Naive thymus-derived CD4-positive, alpha-beta T cell (primary cell): ENCODE data around the gene SLC25A22. TPM values are rescaled to one million over a fixed set of nuclear protein-coding genes. Genes with fewer than 3 reads are reported as not detected.

Experiments
- ATAC-seq: fragments of 150-1000 bp; cut with Tn5 transposase; 2 replicates; pipeline ENCODE4 v1.10.0; 2021; ENCODE audit warnings: mild to moderate bottlenecking, moderate library complexity
- CTCF ChIA-PET: fragments of 350-600 bp; sonication (Branson Sonifier 250); formaldehyde crosslinking; loops from one replicate; lab custom pipeline; 2021; ENCODE audit warnings: antibody characterized with exemption; lab: Charles Lee
- POLR2A ChIA-PET: fragments of 350-600 bp; sonication (Branson Sonifier 250); formaldehyde crosslinking; loops from one replicate; lab custom pipeline; 2021; ENCODE audit warnings: antibody characterized with exemption, inconsistent platforms; lab: Charles Lee
- DNase-seq, 9 donors: peaks; one replicate each; pipeline versions ENCODE4 v3.0.0 to v3.0.0-alpha.2; 2020 to 2022; ENCODE audit warnings: mixed read lengths in 1 of 9
- H3K27ac ChIP-seq: one replicate; pipeline ENCODE4 v1.7.0; 2013; ENCODE audit warnings: mild to moderate bottlenecking, low read depth, low read length, moderate library complexity
- H3K27me3 ChIP-seq, 2 donors: one replicate each; pipeline ENCODE4 v1.7.0; 2013; ENCODE audit warnings: low read length in 2 of 2, mild to moderate bottlenecking in 2 of 2, moderate library complexity in 2 of 2; ENCODE audit not compliant: control insufficient read depth in 2 of 2, insufficient read depth in 2 of 2
- H3K36me3 ChIP-seq, 3 experiments: 1 replicate in 2 of 3; 2 replicates in 1 of 3; pipeline ENCODE4 v1.7.0; 2013; ENCODE audit warnings: low read length in 3 of 3, mild to moderate bottlenecking in 3 of 3, moderate library complexity in 1 of 3; ENCODE audit not compliant: insufficient read depth in 3 of 3, control insufficient read depth in 2 of 3
- H3K4me1 ChIP-seq, 2 donors: one replicate each; pipeline ENCODE4 v1.7.0; 2013; ENCODE audit warnings: low read length in 2 of 2, mild to moderate bottlenecking in 2 of 2, moderate library complexity in 1 of 2; ENCODE audit not compliant: control insufficient read depth in 2 of 2, insufficient read depth in 2 of 2
- H3K4me3 ChIP-seq: 2 replicates; pipeline ENCODE4 v1.7.0; 2013; ENCODE audit warnings: mild to moderate bottlenecking, low read length
- H3K9me3 ChIP-seq, 3 experiments: 1 replicate in 2 of 3; 2 replicates in 1 of 3; pipeline ENCODE4 v1.7.0; 2013; ENCODE audit warnings: low read length in 3 of 3; ENCODE audit not compliant: control insufficient read depth in 2 of 3
- H3K27ac Mint-ChIP-seq, 9 donors: one replicate each; pipeline ENCODE4 v1.8.0; 2020 to 2022; ENCODE audit warnings: mixed read lengths in 9 of 9, mild to moderate bottlenecking in 8 of 9, moderate library complexity in 5 of 9, inconsistent platforms in 2 of 9
- H3K27me3 Mint-ChIP-seq, 5 donors: one replicate each; pipeline ENCODE4 v1.8.0; 2021 to 2022; ENCODE audit warnings: mixed read lengths in 5 of 5, mild to moderate bottlenecking in 1 of 5
- H3K36me3 Mint-ChIP-seq, 5 donors: one replicate each; pipeline ENCODE4 v1.8.0; 2020 to 2022; ENCODE audit warnings: mixed read lengths in 5 of 5, mild to moderate bottlenecking in 3 of 5, inconsistent platforms in 1 of 5
- H3K4me1 Mint-ChIP-seq, 7 donors: one replicate each; pipeline ENCODE4 v1.8.0; 2020 to 2022; ENCODE audit warnings: mixed read lengths in 7 of 7, mild to moderate bottlenecking in 3 of 7, inconsistent platforms in 1 of 7
- H3K4me3 Mint-ChIP-seq, 10 donors: one replicate each; pipeline ENCODE4 v1.8.0; 2020 to 2022; ENCODE audit warnings: mild to moderate bottlenecking in 10 of 10, mixed read lengths in 10 of 10, moderate library complexity in 6 of 10, inconsistent platforms in 2 of 10
- H3K9me3 Mint-ChIP-seq, 11 donors: one replicate each; pipeline ENCODE4 v1.8.0; 2020 to 2022; ENCODE audit warnings: mixed read lengths in 11 of 11, mild to moderate bottlenecking in 4 of 11, inconsistent platforms in 1 of 11, moderate library complexity in 1 of 11
- intact Hi-C, 2 donors: fragments of 100-400 bp; cut with micrococcal nuclease; formaldehyde crosslinking; loops; one replicate each; pipeline ENCODE4 v1.15.1; 2023
- polyA plus RNA-seq, 2 donors: library from polyadenylated mRNA; unstranded; fragments of 300-500 nt; fragmentation: Illumina TruSeq; gene quantifications; one replicate each; pipeline ENCODE4 v1.2.3, GENCODE V29; 2021
- total RNA-seq, 6 experiments: library from RNA in 5 of 6; stranded (reverse) in 5 of 6; gene quantifications; 1 replicate in 5 of 6; 2 replicates in 1 of 6; pipeline ENCODE4 v1.2.3 and lab custom pipeline; 2021 to 2026

Gene SLC25A22
- total and polyA plus RNA-seq, 7 experiments from 2014 or later, result 6.4 to 58.4 (median 18.9) TPM

DNA sequence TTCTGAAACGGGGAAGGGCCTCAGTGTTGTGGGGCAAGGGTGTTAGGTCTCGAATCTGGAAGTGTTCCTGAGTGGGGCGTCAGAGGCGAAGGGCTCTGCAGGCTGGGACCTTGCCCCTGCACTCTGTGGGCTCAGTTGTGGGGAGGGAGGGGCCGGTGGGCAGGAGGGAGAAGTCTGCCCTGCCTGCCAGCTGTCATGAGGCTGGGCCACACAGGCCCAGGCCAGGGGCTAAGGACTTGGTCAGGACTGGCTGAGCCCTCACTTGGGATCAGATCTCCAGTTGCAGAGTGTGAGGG, 29.8 kb upstream of the SLC25A22 start, which contains the start of gene CRACR2B:
CRACR2B (plus strand) TSS at position 23 of the 296 bp plus-strand sequence. CDS start 689 bp downstream, outside the sequence.
- intact Hi-C loops, result loop anchor here in 1 of 2 donors (2.0 kb wide), 1 partner anchor 15 kb away; the partner anchor contains the start of genes POLR2L and TSPAN4
- Histone ChIP-seq H3K36me3 (peaks cover 0 to 24% (median 0%) of the 10 kb centered on the region in 3 experiments), H3K9me3 (no peaks in the 10 kb centered on the region), H3K27ac (no peak within 1 kb of the TSS), H3K4me3 (peak within 1 kb of the TSS; percentile 37), H3K27me3 (peaks cover 0 to 11% of the 10 kb centered on the region in 2 donors), H3K4me1 (peaks cover 16 to 47% of the 10 kb centered on the region in 2 donors)
- no peak for DNase-seq
- no peak for ATAC-seq
- Mint-ChIP-seq H3K27ac (no peak within 1 kb of the TSS), H3K36me3 (peaks cover 0 to 9% (median 3%) of the 10 kb centered on the region in 5 donors), H3K9me3 (peaks cover 0 to 3% (median 0%) of the 10 kb centered on the region in 11 donors), H3K4me1 (peaks cover 0 to 29% (median 25%) of the 10 kb centered on the region in 7 donors), H3K27me3 (peaks cover 14 to 45% (median 20%) of the 10 kb centered on the region in 5 donors), H3K4me3 (peak within 1 kb of the TSS; percentile 64 to 83 (median 76))
- POLR2A ChIA-PET, result interaction anchor here (0.7 to 7.8 kb wide), 4 partner anchors 9 to 51 kb away, joined by 3 to 79 read pairs (median 20); partner anchors contain the start of genes PNPLA2, POLR2L and TSPAN4
- CTCF ChIA-PET, result no interaction called here

DNA sequence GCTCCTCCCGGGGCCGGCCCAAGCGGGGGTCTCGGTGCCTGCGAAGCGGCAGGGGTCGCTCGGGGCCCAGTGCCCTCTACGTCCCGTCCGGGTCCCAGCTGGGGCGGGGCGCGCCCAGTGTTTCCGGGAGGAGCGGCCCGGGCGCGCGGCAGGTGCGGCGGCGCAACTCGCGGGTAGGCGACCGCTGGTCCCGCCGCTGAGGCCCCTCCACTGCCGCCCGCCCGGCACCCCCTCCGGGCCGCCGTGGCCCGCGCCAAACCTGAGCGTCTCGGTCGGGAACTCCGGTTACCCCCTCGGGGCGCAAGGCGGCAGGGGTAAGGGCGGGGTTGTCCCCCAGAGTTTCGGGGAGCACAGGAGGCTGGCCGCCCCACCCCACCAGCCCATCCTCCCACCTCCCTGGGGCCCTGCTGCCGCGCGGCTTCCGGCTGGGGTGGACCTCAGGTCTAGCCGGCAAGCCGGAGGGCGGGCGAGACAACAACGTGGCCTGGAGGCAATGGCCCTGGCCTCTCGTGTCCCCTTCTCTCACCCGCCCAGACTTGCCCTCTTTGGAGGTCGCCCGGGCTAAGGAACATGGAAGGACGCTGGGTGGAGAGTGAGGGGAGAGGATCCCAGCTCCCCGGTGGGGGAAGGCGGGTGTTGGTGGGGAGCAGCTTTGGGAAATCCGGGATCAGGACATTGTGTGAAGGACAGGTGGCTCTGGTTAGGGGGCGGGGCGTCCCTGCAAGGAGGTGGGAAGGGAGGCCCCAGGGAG, 29.2 kb upstream of the SLC25A22 start:
- H3K27ac Mint-ChIP-seq, result no peak overlapping the region
- peak overlapping the region; percentile 4 to 83 (median 72) for H3K4me3 Mint-ChIP-seq
- H3K9me3 ChIP-seq, result no peaks in the 10 kb centered on the region
- H3K27ac ChIP-seq, result no peak overlapping the region
- peak; percentile 10 for ATAC-seq
- intact Hi-C loops, result loop anchor here in 1 of 2 donors (2.0 kb wide), 1 partner anchor 15 kb away; the partner anchor contains the start of genes POLR2L and TSPAN4
- peak overlapping the region; percentile 37 for H3K4me3 ChIP-seq
- H3K9me3 Mint-ChIP-seq, result peaks cover 0 to 3% (median 0%) of the 10 kb centered on the region in 11 donors
- POLR2A ChIA-PET, result interaction anchor here (0.7 to 7.8 kb wide), 3 partner anchors 9 to 51 kb away, joined by 3 to 79 read pairs (median 32); partner anchors contain the start of genes PNPLA2, POLR2L and TSPAN4
- H3K36me3 ChIP-seq, result peaks cover 0 to 29% (median 0%) of the 10 kb centered on the region in 3 experiments
- peaks cover 0 to 11% of the 10 kb centered on the region in 2 donors for H3K27me3 ChIP-seq
- peaks cover 0 to 31% (median 29%) of the 10 kb centered on the region in 7 donors for H3K4me1 Mint-ChIP-seq
- CTCF ChIA-PET, result no interaction called here
- DNase-seq, result peak in 1 of 9 donors; percentile 55
- peaks cover 14 to 45% of the 10 kb centered on the region in 2 donors for H3K4me1 ChIP-seq
- peaks cover 14 to 44% (median 20%) of the 10 kb centered on the region in 5 donors for H3K27me3 Mint-ChIP-seq
- H3K36me3 Mint-ChIP-seq, result peaks cover 0 to 9% (median 3%) of the 10 kb centered on the region in 5 donors

DNA sequence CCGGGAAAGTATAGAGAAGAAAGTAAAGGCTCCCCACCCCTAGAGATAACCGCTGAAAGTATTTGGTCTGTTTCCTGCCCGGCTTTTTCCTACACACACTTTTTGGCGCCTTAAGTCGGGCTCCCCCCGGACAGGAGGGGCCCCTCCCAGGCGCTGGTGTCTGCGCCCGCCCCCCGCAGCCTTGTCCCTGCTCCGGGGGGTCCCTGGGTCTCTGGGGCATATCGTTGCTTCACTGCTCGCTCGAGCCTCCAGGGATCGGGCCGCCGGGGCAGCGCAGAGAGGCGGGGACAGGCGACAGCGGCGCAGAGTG, 28.7 kb upstream of the SLC25A22 start:
- DNase-seq (no peak), ATAC-seq (peak; percentile 10)
- H3K27ac ChIP-seq, result no peak overlapping the region
- Mint-ChIP-seq H3K27me3 (peaks cover 14 to 41% (median 19%) of the 10 kb centered on the region in 5 donors), H3K4me3 (peak overlapping the region; percentile 64 to 77 (median 70)), H3K9me3 (peaks cover 0 to 3% (median 0%) of the 10 kb centered on the region in 11 donors), H3K4me1 (peaks cover 0 to 35% (median 30%) of the 10 kb centered on the region in 7 donors), H3K27ac (peak overlapping the region in 2 of 9 donors; percentile 21 to 52), H3K36me3 (peaks cover 0 to 9% (median 3%) of the 10 kb centered on the region in 5 donors)
- peaks cover 0 to 34% (median 0%) of the 10 kb centered on the region in 3 experiments for H3K36me3 ChIP-seq
- ChIA-PET POLR2A (interaction anchor here (6.7 to 7.8 kb wide), 2 partner anchors 8 to 16 kb away, joined by 32 to 79 read pairs; partner anchors contain the start of genes PNPLA2, POLR2L and TSPAN4), CTCF (no interaction called here)
- H3K4me3 ChIP-seq, result peak overlapping the region; percentile 37
- no peaks in the 10 kb centered on the region for H3K9me3 ChIP-seq
- peaks cover 13 to 41% of the 10 kb centered on the region in 2 donors for H3K4me1 ChIP-seq
- intact Hi-C loops, result loop anchor here in 1 of 2 donors (2.0 kb wide), 1 partner anchor 16 kb away; the partner anchor contains the start of genes POLR2L and TSPAN4
- H3K27me3 ChIP-seq, result peaks cover 0 to 11% of the 10 kb centered on the region in 2 donors

DNA sequence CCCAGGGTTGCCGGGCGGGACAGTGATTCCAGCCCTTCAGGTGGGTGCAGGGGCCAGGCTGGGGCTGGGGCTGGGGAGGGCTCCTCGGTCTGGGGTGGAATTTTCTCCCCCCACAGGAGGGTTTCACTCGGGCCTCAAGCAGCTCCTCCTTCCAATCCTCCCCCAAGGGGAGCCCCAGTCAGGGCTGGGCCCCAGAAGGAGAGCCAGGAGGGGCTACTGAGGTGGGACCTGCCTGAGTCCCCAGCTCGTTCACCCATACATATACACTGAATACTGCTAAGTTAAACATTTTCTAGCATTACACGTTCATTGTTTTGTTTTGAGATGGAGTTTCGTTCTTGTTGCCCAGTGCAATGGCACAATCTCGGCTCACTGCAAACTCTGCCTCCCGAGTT, 28.1 kb upstream of the SLC25A22 start:
- Mint-ChIP-seq H3K4me1 (peaks cover 0 to 37% (median 26%) of the 10 kb centered on the region in 7 donors), H3K9me3 (peaks cover 0 to 3% (median 0%) of the 10 kb centered on the region in 11 donors), H3K4me3 (peak overlapping the region; percentile 64 to 77 (median 70)), H3K27ac (peak overlapping the region in 1 of 9 donors; percentile 21), H3K27me3 (peaks cover 12 to 35% (median 16%) of the 10 kb centered on the region in 5 donors), H3K36me3 (peaks cover 0 to 9% (median 3%) of the 10 kb centered on the region in 5 donors)
- Histone ChIP-seq H3K27me3 (peaks cover 0 to 11% of the 10 kb centered on the region in 2 donors), H3K27ac (no peak overlapping the region), H3K9me3 (no peaks in the 10 kb centered on the region), H3K4me1 (peaks cover 13 to 39% of the 10 kb centered on the region in 2 donors), H3K4me3 (no peak overlapping the region), H3K36me3 (peaks cover 0 to 40% (median 0%) of the 10 kb centered on the region in 3 experiments)
- no peak for ATAC-seq
- ChIA-PET CTCF (no interaction called here), POLR2A (interaction anchor here (6.7 to 7.8 kb wide), 2 partner anchors 7 to 17 kb away, joined by 32 to 79 read pairs; partner anchors contain the start of genes PNPLA2, POLR2L and TSPAN4)
- intact Hi-C loops, result loop anchor here in 1 of 2 donors (2.0 kb wide), 1 partner anchor 17 kb away; the partner anchor contains the start of genes POLR2L and TSPAN4
- DNase-seq, result no peak

DNA sequence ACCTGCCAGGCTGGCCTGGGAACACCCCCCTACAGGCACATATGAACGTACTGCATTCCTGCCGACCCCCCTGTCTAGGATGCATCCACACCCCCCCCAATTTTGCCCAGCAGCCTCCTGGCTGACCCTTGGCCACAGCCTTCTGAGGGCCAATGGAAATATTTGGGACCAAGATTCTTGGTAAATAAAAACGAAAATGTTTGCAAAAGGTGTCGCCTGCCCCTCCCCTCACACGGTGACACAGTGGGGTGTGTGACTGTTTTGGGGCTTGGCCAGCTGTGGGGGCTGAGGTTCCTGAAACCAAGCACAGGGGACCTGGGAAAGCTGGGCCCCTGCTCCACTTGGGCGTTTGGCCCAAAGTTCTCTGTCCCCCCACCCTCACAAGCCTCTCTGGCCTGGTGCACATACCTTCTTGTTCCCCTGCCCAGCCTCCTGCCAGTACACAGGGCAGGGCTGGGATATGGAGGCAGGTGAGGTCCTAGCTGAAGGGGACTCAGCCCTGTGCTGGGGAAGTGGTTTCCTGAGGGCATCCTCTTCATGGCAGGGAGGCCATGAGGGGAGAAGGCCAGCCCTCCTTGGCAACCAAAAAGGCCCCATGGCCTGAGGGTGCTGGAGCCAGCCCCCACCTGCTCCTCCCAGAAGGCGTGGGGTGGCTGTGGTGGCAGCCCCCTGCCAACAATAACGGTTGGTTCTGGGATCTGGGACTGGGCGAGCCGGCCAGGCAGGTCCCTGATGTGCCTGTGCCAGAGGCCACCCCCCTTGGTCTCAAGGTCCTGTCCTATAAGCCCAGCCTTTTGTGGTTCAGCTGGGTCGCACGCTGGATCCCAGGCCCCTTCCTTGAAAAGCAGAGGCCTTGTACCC, 27.5 kb upstream of the SLC25A22 start:
- Histone ChIP-seq H3K27me3 (peaks cover 0 to 11% of the 10 kb centered on the region in 2 donors), H3K4me1 (peaks cover 17 to 39% of the 10 kb centered on the region in 2 donors), H3K36me3 (peaks cover 0 to 46% (median 0%) of the 10 kb centered on the region in 3 experiments), H3K9me3 (no peaks in the 10 kb centered on the region), H3K4me3 (no peak overlapping the region), H3K27ac (no peak overlapping the region)
- peaks cover 11 to 30% (median 16%) of the 10 kb centered on the region in 5 donors for H3K27me3 Mint-ChIP-seq
- peak overlapping the region in 1 of 10 donors; percentile 12 for H3K4me3 Mint-ChIP-seq
- H3K36me3 Mint-ChIP-seq, result peaks cover 0 to 9% (median 3%) of the 10 kb centered on the region in 5 donors
- H3K9me3 Mint-ChIP-seq, result peaks cover 0 to 3% (median 0%) of the 10 kb centered on the region in 11 donors
- POLR2A ChIA-PET, result interaction anchor here (1.0 to 6.7 kb wide), 2 partner anchors 8 to 17 kb away, joined by 3 to 32 read pairs; partner anchors contain the start of genes POLR2L and TSPAN4
- intact Hi-C loops, result loop anchor here in 1 of 2 donors (2.0 kb wide), 1 partner anchor 17 kb away; the partner anchor contains the start of genes POLR2L and TSPAN4
- DNase-seq, result no peak
- CTCF ChIA-PET, result no interaction called here
- H3K4me1 Mint-ChIP-seq, result peaks cover 0 to 43% (median 32%) of the 10 kb centered on the region in 7 donors
- no peak for ATAC-seq
- no peak overlapping the region for H3K27ac Mint-ChIP-seq
